ENCODE data around the gene ADGRG6. TPM values are rescaled to one million over a fixed set of nuclear protein-coding genes. Genes with fewer than 3 reads are reported as not detected.

Gene ADGRG6
- total RNA-seq, 2 donors from 2014 or later, result 6.4 to 6.8 TPM

- DNase-seq (ENCODE audit: low spot score) (no peak), ATAC-seq (ENCODE audit: insufficient number of reproducible peaks, low FRiP score, low read depth) (no peak)
- Histone ChIP-seq H3K36me3 (no peaks in the 10 kb centered on the region), H3K4me3 (no peak overlapping the region), H3K27me3 (replicated peaks; ENCODE audit: insufficient read depth) (no peaks in the 10 kb centered on the region), H3K27ac (no peak overlapping the region), H3K9me3 (no peaks in the 10 kb centered on the region), H3K4me1 (ENCODE audit: control insufficient read depth in 1 of 2, low read depth in 2 of 2) (no peaks in the 10 kb centered on the region)
- TF ChIP-seq, protein P1, sequence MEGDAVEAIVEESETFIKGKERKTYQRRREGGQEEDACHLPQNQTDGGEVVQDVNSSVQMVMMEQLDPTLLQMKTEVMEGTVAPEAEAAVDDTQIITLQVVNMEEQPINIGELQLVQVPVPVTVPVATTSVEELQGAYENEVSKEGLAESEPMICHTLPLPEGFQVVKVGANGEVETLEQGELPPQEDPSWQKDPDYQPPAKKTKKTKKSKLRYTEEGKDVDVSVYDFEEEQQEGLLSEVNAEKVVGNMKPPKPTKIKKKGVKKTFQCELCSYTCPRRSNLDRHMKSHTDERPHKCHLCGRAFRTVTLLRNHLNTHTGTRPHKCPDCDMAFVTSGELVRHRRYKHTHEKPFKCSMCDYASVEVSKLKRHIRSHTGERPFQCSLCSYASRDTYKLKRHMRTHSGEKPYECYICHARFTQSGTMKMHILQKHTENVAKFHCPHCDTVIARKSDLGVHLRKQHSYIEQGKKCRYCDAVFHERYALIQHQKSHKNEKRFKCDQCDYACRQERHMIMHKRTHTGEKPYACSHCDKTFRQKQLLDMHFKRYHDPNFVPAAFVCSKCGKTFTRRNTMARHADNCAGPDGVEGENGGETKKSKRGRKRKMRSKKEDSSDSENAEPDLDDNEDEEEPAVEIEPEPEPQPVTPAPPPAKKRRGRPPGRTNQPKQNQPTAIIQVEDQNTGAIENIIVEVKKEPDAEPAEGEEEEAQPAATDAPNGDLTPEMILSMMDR (IDR thresholded peaks at IDR 0.05), result no peak
Measured at GRCh38 chr6:142321451-142321850, 19.6 kb downstream of the ADGRG6 start.

- Histone ChIP-seq H3K27ac (no peak overlapping the region), H3K9me3 (no peaks in the 10 kb centered on the region), H3K4me1 (ENCODE audit: control insufficient read depth in 1 of 2, low read depth in 2 of 2) (no peaks in the 10 kb centered on the region), H3K36me3 (no peaks in the 10 kb centered on the region), H3K4me3 (no peak overlapping the region), H3K27me3 (replicated peaks; ENCODE audit: insufficient read depth) (no peaks in the 10 kb centered on the region)
- TF ChIP-seq, protein P1 (IDR thresholded peaks at IDR 0.05), result no peak
- ATAC-seq (ENCODE audit: insufficient number of reproducible peaks, low FRiP score, low read depth) (no peak), DNase-seq (ENCODE audit: low spot score) (no peak)
Measured at GRCh38 chr6:142322066-142322465, 20.3 kb downstream of the ADGRG6 start.

DNA sequence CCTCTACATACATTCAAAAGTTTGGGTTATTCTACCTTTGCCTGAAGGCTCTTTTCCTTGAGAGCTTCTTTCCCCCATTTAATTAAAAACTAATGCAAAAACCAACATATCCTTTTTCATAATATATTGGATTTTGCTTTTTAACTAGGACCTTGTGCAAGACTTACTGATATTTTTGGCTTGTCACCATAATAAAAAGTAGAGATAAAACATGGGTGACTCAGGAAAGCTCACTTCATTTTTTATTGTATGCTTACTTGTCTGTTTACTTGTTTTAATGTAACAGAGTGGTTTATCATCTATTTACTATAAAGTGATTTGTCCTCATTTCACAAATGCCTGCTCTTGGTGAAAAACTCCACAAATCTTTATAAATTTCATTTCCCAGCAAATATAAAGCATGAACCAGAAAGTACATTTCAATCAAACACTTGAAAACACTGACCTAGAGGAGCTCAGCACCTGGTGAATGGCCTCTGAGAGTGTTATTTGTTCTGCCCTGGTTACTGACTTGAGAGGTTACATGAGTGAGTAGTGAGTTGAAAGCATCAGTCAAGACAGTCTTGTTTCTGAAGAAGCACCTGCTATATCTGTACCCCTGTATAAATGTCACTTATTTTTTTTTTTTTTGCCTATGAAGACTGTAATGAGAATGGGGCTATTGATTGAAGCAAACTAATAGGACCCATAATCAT, 20.8 kb downstream of the ADGRG6 start:
- Histone ChIP-seq H3K4me1 (ENCODE audit: control insufficient read depth in 1 of 2, low read depth in 2 of 2) (no peaks in the 10 kb centered on the region), H3K27ac (no peak overlapping the region), H3K4me3 (no peak overlapping the region), H3K36me3 (no peaks in the 10 kb centered on the region), H3K27me3 (replicated peaks; ENCODE audit: insufficient read depth) (no peaks in the 10 kb centered on the region), H3K9me3 (no peaks in the 10 kb centered on the region)
- DNase-seq (ENCODE audit: low spot score) (no peak), ATAC-seq (ENCODE audit: insufficient number of reproducible peaks, low FRiP score, low read depth) (no peak)
- TF ChIP-seq, protein P1 (IDR thresholded peaks at IDR 0.05), result no peak

GRCh38 chr6:142323377-142323776, 21.6 kb downstream of the ADGRG6 start:
- Histone ChIP-seq H3K4me3 (no peak overlapping the region), H3K27ac (no peak overlapping the region), H3K9me3 (no peaks in the 10 kb centered on the region), H3K27me3 (replicated peaks; ENCODE audit: insufficient read depth) (no peaks in the 10 kb centered on the region), H3K4me1 (ENCODE audit: control insufficient read depth in 1 of 2, low read depth in 2 of 2) (no peaks in the 10 kb centered on the region), H3K36me3 (no peaks in the 10 kb centered on the region)
- TF ChIP-seq, protein P1 (IDR thresholded peaks at IDR 0.05), result no peak
- DNase-seq (ENCODE audit: low spot score) (no peak), ATAC-seq (ENCODE audit: insufficient number of reproducible peaks, low FRiP score, low read depth) (no peak)

- Histone ChIP-seq H3K9me3 (no peaks in the 10 kb centered on the region), H3K36me3 (no peaks in the 10 kb centered on the region), H3K4me3 (no peak overlapping the region), H3K27ac (no peak overlapping the region), H3K4me1 (ENCODE audit: control insufficient read depth in 1 of 2, low read depth in 2 of 2) (no peaks in the 10 kb centered on the region), H3K27me3 (replicated peaks; ENCODE audit: insufficient read depth) (no peaks in the 10 kb centered on the region)
- no peak for ATAC-seq (ENCODE audit: insufficient number of reproducible peaks, low FRiP score, low read depth)
- no peak for DNase-seq (ENCODE audit: low spot score)
- TF ChIP-seq, protein P1 (IDR thresholded peaks at IDR 0.05), result no peak
Measured at GRCh38 chr6:142324111-142324510, 22.3 kb downstream of the ADGRG6 start.

Data from thoracic aorta (tissue), 2 donors.